Peyer's patch (tissue), 4 donors: ENCODE data around the gene RPS6KB1. TPM values are rescaled to one million over a fixed set of nuclear protein-coding genes. Genes with fewer than 3 reads are reported as not detected.
A peak's percentile ranks its signal among the peaks of the same experiment; 100 is the strongest.

Experiments used
- DNase-seq, 3 donors: peaks; one replicate each; pipeline ENCODE4 v3.0.0-alpha.2; 2017 to 2019
- H3K27ac ChIP-seq, 4 donors: fragments of 200-600 bp; sonication (generic); one replicate each; pipeline ENCODE4 v1.5.1; 2016 to 2019
- H3K27me3 ChIP-seq, 2 donors: fragments of 200-600 bp; sonication (generic); one replicate each; pipeline ENCODE4 v1.5.1; 2019
- H3K36me3 ChIP-seq, 3 donors: fragments of 200-600 bp; sonication (generic); one replicate each; pipeline ENCODE4 v1.5.1; 2016 to 2019
- H3K4me1 ChIP-seq, 4 donors: fragments of 200-600 bp; sonication (generic); one replicate each; pipeline ENCODE4 v1.5.1; 2016 to 2019
- H3K4me3 ChIP-seq, 4 donors: fragments of 200-600 bp; sonication (generic); 1 replicate in 3 of 4; 2 replicates in 1 of 4; pipeline ENCODE4 v1.5.1; 2016 to 2019; ENCODE audit warnings: mild to moderate bottlenecking in 1 of 4
- H3K9me3 ChIP-seq, 4 donors: fragments of 200-600 bp; sonication (generic); one replicate each; pipeline ENCODE4 v1.5.1; 2016 to 2019; ENCODE audit warnings: mild to moderate bottlenecking in 1 of 4
- CTCF ChIP-seq, 6 experiments: fragments of 450-650 bp in 4 of 6; fragments of 200-600 bp in 2 of 6; sonication (generic) in 1 of 6; IDR thresholded peaks; one replicate each; pipeline ENCODE4 v1.5.1; 2017 to 2019; ENCODE audit warnings: antibody characterized with exemption in 6 of 6, mild to moderate bottlenecking in 3 of 6, moderate library complexity in 1 of 6
- POLR2A ChIP-seq, 2 donors: fragments of 450-650 bp; IDR thresholded peaks; one replicate each; pipeline ENCODE4 v1.5.1; 2017; ENCODE audit warnings: antibody characterized with exemption in 2 of 2, mild to moderate bottlenecking in 2 of 2, moderate library complexity in 2 of 2
- total RNA-seq, 4 donors: library from RNA; depleted of rRNA; stranded (reverse); fragments of >200 nt; gene quantifications; one replicate each; pipeline ENCODE4 v1.1.0, GENCODE V29; 2016

Gene RPS6KB1
- total RNA-seq, 4 donors from 2014 or later: 21.5 to 43.0 (median 29.9) TPM

- H3K4me3 ChIP-seq: no peak overlapping the region
- no peak overlapping the region for H3K27ac ChIP-seq
- H3K27me3 ChIP-seq: no peaks in the 10 kb centered on the region
- H3K36me3 ChIP-seq: peaks cover 0 to 81% (median 0%) of the 10 kb centered on the region in 3 donors
- TF ChIP-seq CTCF (IDR thresholded peaks at IDR 0.05) (no peak), POLR2A (IDR thresholded peaks at IDR 0.05) (no peak)
- H3K9me3 ChIP-seq: no peaks in the 10 kb centered on the region
- no peak for DNase-seq
- H3K4me1 ChIP-seq: no peaks in the 10 kb centered on the region
Measured at GRCh38 chr17:59877965-59878364, 15.0 kb upstream of the RPS6KB1 start.

- H3K27ac ChIP-seq: no peak overlapping the region
- no peak for TF ChIP-seq CTCF (IDR thresholded peaks at IDR 0.05)
- no peak for TF ChIP-seq POLR2A (IDR thresholded peaks at IDR 0.05)
- H3K27me3 ChIP-seq: no peaks in the 10 kb centered on the region
- peaks cover 0 to 86% (median 0%) of the 10 kb centered on the region in 3 donors for H3K36me3 ChIP-seq
- no peak for DNase-seq
- no peak overlapping the region for H3K4me3 ChIP-seq
- no peaks in the 10 kb centered on the region for H3K9me3 ChIP-seq
- no peaks in the 10 kb centered on the region for H3K4me1 ChIP-seq
Measured at GRCh38 chr17:59878624-59879023, 14.3 kb upstream of the RPS6KB1 start.

- no peaks in the 10 kb centered on the region for H3K27me3 ChIP-seq
- no peak for TF ChIP-seq CTCF (IDR thresholded peaks at IDR 0.05)
- H3K4me1 ChIP-seq: no peaks in the 10 kb centered on the region
- no peak overlapping the region for H3K27ac ChIP-seq
- H3K9me3 ChIP-seq: no peaks in the 10 kb centered on the region
- peak in 2 of 3 donors; percentile 15 to 24 for DNase-seq
- no peak overlapping the region for H3K4me3 ChIP-seq
- H3K36me3 ChIP-seq: peaks cover 0 to 59% (median 0%) of the 10 kb centered on the region in 3 donors
Measured at GRCh38 chr17:59884861-59885260, 8.1 kb upstream of the RPS6KB1 start.

- TF ChIP-seq POLR2A (IDR thresholded peaks at IDR 0.05): no peak
- TF ChIP-seq CTCF (IDR thresholded peaks at IDR 0.05): no peak
- Histone ChIP-seq H3K36me3 (peaks cover 0 to 32% (median 0%) of the 10 kb centered on the region in 3 donors), H3K4me1 (peaks cover 0 to 16% (median 2%) of the 10 kb centered on the region in 4 donors), H3K4me3 (no peak overlapping the region), H3K27me3 (no peaks in the 10 kb centered on the region), H3K27ac (no peak overlapping the region), H3K9me3 (no peaks in the 10 kb centered on the region)
- DNase-seq: peak in 2 of 3 donors; percentile 6 to 9
Measured at GRCh38 chr17:59888145-59888750, 4.7 kb upstream of the RPS6KB1 start.

- no peak overlapping the region for H3K4me3 ChIP-seq
- DNase-seq: peak in 1 of 3 donors; percentile 2
- H3K27me3 ChIP-seq: no peaks in the 10 kb centered on the region
- H3K4me1 ChIP-seq: peaks cover 0 to 31% (median 2%) of the 10 kb centered on the region in 4 donors
- H3K27ac ChIP-seq: no peak overlapping the region
- TF ChIP-seq CTCF (IDR thresholded peaks at IDR 0.05) (no peak), POLR2A (IDR thresholded peaks at IDR 0.05) (no peak)
- H3K9me3 ChIP-seq: no peaks in the 10 kb centered on the region
- peaks cover 0 to 7% (median 0%) of the 10 kb centered on the region in 3 donors for H3K36me3 ChIP-seq
Measured at GRCh38 chr17:59890720-59891119, 2.2 kb upstream of the RPS6KB1 start.
